T-helper 22 cell (primary cell): ENCODE results near the gene PRKAA1.
"Not testable (repeated sequence)": the region's sequence is repeated elsewhere in the genome, so short reads cannot be mapped to it uniquely, and the experiment has no call there.

Experiments used
- DNase-seq: peaks from one replicate; pipeline ENCODE4 v3.0.0-alpha.2; 2020; ENCODE audit warnings: low read depth

The PRKAA1 gene

DNA sequence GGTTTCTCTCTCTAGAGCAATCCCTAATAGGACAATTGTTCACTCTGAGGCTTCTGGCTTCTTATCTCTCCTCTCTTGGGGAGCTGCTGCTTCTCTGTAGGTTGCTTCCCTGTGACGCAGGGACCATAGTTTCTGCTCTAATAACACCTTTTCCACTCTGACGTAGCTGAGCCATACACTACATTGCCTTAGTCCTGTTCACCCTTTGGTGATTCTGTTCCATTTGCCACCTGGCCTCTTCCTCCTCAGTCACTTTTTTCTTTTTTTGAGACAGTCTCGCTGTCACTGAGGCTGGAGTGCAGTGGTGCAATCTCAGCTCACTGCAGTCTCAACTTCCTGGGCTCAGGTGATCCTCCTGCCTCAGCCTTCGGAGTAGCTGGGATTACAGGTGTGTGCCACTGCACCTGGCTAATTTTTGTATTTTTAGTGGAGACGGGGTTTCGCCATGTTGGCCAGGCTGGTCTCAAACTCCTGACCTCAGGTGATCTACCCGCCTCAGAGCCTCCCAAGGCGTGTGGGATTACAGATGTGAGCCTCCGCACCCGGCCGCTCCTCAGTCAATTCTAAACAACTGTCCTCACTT, 27.4 kb upstream of the PRKAA1 start:
- not testable (repeated sequence) for DNase-seq

GRCh38 chr5:40823459-40823858, 25.3 kb upstream of the PRKAA1 start:
- no peak for DNase-seq

- no peak for DNase-seq
Observed at GRCh38 chr5:40813698-40814281, 15.6 kb upstream of the PRKAA1 start.

- DNase-seq, result no peak
Observed at GRCh38 chr5:40812125-40812524, 14.0 kb upstream of the PRKAA1 start.

DNA sequence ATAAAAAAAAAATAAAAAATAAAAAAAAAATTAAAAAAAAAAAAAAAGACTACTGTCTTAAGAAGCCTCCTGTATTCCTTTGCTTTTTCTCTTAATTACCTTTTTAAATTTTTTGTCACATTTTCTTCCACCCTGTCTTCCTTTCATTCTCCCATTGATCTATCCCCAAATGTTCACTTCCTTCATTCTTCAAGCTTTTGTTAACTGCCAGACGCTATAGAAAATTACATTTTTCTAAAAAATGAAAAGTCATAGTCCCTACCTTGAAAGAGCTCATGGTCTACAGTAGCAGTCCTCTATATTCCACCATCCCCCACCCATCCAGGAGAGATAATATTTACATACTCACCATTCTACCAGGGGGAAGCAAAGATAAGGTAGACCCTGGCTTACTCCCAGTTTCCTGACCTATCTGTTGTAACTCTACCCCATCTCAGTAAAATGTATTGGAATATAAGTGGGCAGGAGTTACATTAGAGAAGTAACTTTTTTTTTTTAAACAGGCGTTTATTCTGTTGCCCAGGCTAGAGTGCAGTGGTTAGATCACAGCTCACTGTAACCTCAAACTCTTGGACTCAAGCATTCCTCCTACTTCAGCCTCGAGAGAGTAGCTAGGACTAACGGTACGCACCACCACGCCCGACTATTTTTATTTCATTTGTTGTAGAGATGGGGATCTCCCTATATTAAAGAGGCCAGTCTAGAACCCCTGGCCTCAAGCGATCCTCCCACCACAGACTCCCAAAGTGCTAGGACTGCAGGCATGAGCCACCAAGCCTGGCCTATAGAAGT, 3.8 kb upstream of the PRKAA1 start:
- no peak for DNase-seq

DNA sequence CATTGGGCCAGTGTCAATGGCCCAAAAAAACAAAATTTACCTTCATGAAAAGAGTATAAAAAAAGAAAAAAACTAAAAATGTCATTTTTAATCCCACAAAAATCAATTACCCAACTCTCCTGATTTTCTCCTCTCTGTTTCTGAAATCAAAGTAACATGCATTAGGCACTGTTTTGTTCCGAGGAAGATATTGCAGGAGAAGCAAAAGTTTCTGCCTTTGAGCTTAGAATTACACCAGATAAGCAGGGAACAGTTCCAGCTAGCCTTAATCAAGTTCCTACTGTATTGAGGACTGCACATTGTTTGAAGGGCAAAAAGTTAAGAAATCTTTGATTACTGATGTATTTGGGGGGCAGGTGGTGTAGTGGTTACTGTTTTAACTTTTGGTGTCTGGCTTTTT, 1.1 kb upstream of the PRKAA1 start:
- no peak for DNase-seq

DNA sequence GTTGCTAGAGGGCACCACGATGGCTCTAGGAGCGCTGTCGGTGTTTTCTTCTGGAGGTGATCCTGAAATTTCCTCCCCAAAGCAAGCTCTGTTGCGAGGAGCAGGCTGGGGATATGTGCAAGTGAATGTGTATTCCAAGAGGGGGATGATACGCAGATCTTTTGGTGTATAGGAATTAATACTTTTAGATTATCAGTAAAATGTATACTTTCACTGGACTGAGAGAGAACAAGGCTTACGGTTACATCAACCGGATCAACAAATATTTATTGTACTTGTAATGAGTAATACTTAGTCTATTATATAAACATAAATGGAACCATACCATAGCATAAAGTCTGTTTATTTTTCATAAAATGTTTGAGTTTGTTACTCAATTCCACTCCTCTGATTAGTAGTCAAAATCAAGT, 632 bp upstream of the PRKAA1 start:
- no peak for DNase-seq

DNA sequence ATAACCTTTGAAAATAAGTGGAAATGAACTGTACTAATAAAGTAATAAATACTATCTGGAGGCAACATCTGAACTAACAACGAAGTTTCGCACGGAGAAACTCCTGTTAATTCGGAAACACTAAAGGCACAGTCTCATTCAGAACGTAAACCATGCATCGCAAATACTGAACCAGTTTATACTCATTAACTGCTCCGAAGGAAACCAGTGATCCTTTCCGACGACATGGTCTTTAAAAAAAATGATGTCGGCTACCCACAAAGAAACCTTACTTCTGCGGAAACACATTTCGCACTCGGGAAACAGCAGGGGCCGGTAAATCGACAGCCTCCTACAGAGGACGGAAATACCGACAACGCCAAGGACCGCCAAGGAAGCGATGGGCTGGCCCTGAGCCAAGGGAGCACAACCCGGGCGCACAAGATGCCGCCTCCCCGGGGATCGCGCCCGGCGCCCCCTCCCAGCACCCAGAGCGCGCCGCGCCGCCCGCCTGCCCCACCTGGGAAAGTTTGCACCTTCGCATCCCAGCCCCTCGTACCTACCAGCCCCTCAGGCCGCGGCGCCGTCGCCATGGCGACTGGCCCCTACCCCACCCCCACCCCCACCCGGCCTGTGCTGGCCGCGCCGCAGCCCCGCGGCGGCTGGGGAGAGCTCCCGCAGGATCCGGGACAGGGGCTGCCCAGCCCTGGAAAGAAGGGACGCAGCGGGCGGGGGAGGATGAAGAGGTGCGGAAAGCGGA, 732 bp downstream of the PRKAA1 start:
- DNase-seq, result peak; percentile 72

DNA sequence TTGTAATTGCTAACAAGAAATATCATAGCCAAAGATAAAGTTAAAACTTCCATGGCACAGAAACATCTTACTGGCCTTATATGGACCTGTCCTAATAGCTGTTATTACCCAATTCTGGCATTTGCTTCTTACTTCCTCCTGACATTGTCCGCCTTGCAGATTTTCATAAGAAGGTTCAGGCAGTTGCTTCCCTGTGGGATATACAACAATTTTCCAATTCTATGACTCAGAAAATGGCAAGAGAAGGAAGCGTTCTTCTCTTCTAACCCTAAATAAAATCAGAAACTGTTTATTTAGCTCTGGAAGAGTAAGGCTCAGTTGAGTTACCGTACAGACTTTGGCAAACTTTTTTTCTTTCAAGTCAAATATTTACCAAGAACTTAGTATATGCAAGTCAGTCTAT, 1.7 kb downstream of the PRKAA1 start:
- no peak for DNase-seq

- not testable (repeated sequence) for DNase-seq
Observed at GRCh38 chr5:40794877-40795276, 3.3 kb downstream of the PRKAA1 start.

DNA sequence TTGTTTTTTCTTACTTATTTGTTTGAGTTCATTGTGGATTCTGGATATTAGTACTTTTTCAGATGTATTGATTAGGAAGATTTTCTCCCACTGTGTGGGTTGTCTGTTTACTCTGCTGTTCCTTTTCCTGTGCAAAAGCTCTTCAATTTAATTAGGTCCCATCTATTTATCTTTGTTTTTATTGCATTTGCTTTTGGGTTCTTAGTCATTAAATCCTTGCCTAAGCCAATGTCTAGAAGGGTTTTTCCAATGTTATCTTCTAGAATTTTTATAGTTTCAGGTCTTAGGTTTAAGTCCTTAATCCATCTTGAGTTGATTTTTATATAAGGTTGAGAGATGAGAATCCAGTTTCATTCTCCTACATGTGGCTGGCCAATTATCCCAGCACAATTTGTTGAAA, 3.8 kb downstream of the PRKAA1 start:
- not testable (repeated sequence) for DNase-seq

- DNase-seq, result not testable (repeated sequence)
Observed at GRCh38 chr5:40792691-40793090, 5.5 kb downstream of the PRKAA1 start.

GRCh38 chr5:40791715-40792139, 6.4 kb downstream of the PRKAA1 start:
- DNase-seq, result no peak

DNA sequence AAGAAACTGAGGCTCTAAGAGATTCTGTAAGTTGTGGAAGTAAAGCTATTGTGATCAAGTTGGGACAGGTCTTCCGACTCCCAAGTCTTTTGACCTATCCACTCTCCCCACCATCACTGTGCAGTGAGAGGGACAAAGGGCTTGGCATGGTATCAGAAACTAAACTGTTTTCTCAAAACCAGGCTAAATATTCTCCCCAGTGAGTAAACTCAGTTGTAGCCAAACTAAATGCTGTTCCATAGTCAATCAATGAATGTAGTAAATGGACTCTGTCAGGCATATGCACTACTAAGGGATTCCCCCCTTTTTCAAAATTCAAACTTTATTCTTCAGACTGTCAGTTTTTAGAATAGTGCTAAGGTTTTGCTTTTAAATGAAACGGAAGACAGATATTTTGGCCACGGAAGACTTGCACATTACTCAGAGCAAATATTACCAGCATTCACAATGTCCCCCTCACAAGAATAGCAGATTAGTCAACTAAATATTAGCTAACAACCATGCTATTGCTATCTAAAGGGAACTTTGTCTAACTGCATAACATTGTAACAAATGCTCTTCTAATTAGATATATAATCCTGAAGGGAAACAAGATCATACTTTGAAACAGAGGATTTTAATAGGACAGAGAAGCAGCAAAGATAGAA, 7.1 kb downstream of the PRKAA1 start:
- no peak for DNase-seq

- not testable (repeated sequence) for DNase-seq
Observed at GRCh38 chr5:40788941-40789340, 9.2 kb downstream of the PRKAA1 start.

DNA sequence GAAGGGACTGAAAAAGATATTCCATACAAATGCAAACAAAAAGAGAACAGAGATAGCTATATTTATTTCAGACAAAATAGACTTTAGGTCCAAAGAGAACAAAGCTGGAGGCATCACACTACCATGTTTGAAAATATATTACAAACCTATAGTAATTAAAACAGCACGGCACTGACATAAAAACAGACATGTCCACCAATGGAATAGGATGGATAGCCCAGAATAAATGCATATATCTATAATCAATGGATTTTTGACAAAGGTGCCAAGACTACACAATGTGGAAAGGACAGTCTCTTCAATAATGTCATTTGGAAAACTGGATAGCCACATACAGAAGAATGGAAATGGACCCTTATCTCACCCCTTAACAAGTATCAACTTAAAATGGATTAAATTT, 10.2 kb downstream of the PRKAA1 start:
- no peak for DNase-seq

GRCh38 chr5:40786664-40787063, 11.5 kb downstream of the PRKAA1 start:
- DNase-seq, result not testable (repeated sequence)

- no peak for DNase-seq
Observed at GRCh38 chr5:40784916-40785315, 13.3 kb downstream of the PRKAA1 start.

DNA sequence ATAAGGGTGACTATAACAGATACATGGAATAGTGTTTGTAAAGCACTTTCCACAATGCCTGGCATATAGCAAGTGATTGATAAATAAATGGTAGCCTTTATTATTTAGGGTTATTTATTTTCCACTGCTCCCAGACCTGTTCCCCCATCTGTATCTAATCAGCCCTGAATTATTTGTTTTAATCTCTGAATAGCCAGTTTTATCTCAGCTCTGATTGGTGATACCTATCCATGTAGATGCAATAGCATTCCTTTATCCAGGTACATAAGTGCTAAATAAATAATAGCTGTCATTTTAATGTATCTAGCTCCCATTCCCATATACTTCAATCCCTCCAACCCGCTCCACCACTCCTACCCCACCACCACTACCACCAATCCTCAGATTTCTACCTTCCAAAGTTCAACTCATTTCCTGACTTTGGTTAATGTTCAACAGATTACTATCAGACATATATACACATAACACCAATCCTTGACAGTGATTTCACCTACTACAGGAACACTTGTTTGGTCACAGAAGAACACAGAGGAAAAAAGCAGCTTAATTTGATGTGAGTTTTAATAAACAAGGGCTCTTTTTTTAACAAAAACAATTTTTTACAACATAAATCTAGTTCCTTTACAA, 14.0 kb downstream of the PRKAA1 start:
- DNase-seq, result no peak

GRCh38 chr5:40781843-40782409, 16.2 kb downstream of the PRKAA1 start:
- DNase-seq, result no peak

DNA sequence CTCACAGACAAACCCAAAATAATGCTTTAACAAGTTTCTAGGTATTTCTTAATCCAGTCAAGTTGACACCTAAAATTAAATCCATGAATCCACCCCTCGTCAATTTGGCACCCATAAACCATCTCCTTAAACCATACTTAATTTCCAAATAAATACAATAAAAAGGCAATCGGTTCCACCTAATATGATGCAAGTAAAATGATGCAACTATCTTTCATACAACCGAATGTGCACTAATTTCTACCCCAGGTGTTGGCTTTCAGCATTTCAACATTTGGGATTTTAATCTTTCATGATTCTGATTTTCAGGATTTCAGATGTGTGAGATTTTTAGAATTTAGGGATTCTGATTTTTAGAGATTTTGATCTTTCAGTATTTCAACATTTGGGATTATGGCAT, 17.3 kb downstream of the PRKAA1 start:
- DNase-seq, result no peak
